ENCODE results near the gene KHDC1.
A peak's percentile ranks its signal among the peaks of the same experiment; 100 is the strongest.
"Not testable (repeated sequence)": the region's sequence is repeated elsewhere in the genome, so short reads cannot be mapped to it uniquely, and the experiment has no call there.

KHDC1 gene

DNA sequence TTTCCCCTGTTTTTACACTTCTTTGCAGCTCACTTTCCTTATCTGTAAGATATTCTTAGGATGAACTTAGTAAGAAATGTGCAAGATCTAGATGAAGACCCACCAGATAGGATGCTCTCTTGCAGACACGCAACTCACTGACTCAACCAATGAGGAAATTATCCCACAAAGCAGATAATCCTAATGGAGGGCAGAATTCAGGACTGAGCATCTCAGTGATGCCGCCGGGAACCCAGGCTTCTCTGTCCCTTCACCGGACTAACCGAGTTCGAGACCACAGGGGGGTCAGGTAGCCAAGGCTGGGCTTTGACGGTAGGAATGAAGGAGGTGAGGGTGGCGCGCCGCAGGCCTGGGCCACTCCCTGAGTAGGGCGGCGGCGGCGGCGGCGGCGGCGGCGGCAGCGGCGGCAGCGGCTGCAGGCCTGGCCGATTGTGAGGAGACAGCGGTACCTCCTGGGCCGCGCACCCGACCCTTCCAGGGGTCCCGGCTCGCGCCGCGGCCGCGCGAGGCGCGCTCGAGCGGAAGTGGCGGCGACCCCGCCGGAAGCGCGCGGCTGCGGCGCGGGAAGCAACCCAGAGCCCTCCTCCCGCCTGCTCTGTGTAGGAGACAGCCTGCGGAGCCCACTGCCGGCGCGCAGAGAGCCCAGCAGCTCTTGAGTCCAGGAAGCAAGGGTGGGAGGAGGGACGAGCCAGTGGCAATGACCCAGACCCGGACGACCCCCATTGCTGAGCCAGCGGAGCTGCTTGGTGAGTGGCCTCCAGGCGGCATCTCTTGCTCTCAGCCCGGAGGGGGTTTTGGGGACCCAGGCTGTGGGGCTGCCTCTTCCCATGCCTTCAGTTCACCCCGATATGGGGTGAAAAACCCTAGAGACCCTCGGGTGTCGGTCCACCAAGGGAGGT is at the start of gene KHDC1:
Gene KHDC1, minus strand, starts transcription at position 526 of the 899 bp plus-strand sequence. CDS start 20,679 bp downstream, outside the sequence.
- DNase-seq (ENCODE audit: low read depth in 2 of 2): peak; percentile 19 to 33

GRCh38 chr6:73310503-73310845 is 47.5 kb upstream of the KHDC1 start:
- not testable (repeated sequence) for DNase-seq (ENCODE audit: low read depth in 2 of 2)

DNA sequence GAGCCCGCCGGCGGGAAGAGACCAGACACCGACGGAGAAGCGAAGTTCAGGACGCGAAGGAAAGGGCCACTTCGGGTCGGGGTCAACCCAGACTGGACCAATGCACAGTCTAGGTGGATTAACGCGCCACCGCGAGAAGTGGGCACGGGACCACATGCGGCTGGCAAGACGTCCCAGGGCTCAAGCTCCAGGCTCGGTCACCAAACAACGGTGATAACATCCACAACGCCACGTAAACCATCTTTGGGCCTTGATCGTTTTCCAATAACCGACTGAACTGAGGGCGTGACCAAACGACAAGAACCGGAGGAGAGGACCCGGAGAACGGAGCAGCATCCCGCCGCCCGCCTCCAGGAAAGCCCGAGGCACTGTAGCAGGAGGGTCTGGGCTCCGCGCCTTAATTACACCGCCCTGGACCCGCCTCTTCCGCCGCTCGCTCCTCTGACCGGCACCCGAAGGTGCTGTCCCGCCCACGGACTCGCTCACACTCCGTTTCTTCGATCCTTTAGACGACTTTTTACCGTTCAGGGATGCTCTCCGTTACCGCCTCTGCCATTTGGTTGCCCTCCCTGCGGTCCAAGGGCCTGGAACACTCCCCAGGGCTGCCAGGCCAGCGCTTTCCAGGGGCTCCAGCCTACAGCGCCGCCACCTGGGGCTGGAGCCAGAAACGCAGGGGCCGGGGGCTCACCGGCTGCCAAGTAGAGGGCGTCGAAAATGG is 46.9 kb upstream of the KHDC1 start:
- peak in 1 of 2 donors; percentile 24 for DNase-seq (ENCODE audit: low read depth in 2 of 2)

- no peak for DNase-seq (ENCODE audit: low read depth in 2 of 2)
Measured at GRCh38 chr6:73309535-73309784, 46.5 kb upstream of the KHDC1 start.

DNA sequence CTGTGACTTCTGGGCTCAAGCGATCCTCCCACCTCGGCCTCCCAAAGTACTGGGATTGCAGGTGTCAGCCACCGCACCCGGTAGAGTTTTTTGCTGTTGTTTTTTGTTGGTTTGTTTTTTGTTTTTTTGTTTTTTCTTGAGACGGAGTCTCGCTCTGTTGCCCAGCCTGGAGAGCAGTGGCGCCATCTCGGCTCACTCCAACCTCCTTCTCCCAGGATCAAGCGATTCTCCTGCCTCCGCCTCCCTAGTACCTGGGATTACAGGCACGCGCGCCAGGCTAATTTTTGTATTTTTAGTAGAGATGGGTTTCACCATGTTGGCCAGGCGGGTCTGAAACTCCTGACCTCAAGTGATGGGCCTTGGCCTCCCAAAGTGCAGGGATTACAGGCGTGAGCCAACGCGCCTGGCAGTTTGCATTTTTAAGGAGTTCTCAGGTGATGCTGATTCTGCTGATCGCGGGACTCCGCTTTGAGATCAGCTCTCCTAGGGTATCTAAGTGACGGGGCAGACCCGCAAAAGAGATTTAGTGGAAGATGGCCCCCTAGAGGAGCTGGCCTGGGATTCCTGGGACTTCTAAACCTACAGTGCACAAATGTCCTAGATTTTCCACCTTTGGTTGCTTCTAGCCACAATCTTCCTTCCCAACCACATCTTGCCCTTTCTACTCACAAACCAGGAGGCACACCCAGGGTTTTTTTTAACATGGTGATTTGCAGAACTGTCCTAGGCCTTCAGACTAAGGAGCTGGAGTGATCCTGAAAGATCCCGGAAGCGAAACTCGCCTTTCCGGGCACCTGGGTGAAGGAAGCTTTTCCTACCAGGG is 45.9 kb upstream of the KHDC1 start:
- no peak for DNase-seq (ENCODE audit: low read depth in 2 of 2)

DNA sequence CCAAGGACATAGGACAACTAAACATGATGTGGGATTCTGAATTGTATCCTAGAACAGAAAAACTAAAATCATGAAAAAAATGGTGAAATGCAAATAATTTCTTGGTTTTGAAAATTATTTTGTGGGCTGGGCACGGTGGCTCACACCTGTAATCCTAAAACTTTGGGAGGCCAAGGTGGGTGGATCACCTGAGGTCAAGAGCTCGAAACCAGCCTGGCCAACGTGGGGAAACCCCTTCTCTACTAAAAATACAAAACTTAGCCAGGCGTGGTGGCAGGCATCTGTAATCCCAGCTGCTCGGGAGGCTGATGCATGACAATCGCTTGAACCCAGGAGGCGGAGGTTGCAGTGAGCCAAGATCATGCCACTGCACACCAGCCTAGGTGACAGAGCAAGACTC is 40.8 kb upstream of the KHDC1 start:
- DNase-seq (ENCODE audit: low read depth in 2 of 2): not testable (repeated sequence)

DNA sequence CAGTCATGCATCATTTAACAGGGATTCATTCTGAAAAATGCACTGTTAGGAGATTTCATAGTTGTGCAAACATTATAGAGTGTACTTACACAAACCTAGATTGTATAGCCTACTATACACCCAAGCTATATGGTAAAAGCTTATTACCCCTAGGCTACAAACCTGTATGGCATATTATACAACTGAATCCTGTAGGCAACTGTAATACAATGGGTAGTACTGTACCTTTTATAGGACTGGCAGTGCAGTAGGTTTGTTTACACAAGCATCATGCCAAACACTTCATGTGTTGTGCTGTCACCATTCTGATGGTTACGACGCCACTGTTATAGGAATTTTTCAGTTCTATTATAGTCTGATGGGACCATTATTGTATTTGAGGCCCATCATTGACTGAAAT is 39.3 kb upstream of the KHDC1 start:
- no peak for DNase-seq (ENCODE audit: low read depth in 2 of 2)

DNA sequence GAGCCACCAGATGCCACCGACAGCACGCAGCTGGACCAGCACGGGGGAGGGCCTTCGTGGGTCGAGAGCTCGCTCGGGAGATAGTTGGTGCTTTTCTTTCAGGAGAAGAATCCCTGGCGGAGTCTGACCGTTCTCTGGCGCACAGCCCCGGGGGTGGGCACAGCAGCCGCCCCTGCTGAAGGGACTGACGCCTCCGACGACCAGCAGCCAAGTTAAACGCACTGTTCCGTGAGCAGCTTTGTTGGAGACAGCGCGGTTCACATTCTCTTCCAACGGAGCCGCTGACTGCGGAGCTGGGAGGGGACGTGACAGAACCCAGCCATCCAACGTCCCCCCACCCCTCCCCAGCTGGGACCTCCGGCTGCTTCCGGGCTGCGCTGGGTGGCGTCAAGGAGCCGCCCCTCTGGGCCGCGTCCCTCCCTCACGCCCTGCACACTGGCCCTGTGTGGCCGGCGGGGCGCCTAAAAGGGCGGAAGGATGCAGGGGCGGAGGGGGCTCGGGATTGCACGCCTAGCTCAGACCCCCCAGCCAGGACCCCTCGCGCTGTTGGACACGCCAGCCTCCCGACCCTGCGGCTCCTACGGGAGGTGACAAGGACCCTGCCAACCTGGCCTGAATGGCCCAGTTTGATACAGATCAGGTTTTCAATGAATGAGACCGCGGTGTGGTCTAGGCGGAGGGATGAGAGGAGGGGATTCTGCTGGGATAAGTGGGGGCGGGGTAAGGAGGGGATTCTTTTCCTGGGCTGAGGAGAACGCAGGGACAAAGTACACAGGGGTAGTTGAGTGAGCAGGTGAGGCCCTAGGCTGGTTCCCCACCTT is 36.4 kb upstream of the KHDC1 start:
- no peak for DNase-seq (ENCODE audit: low read depth in 2 of 2)

DNA sequence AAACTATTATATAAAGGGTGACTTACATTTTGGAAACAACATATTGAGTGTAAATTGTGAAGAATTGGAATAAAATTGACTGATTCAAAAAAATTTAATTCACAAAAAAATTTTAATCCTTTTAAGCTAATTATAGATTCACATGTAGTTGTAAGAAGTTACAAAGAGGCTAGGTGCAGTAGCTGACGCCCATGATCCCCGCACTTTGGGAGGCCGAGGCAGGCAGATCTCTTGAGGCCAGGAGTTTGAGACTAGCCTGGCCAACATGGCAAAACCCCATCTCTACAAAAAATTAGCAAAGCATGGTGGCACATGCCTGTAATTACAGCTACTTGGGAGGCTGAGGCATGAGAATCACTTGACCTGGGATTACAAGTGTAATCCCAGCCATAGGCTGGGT is 30.3 kb upstream of the KHDC1 start:
- no peak for DNase-seq (ENCODE audit: low read depth in 2 of 2)

DNA sequence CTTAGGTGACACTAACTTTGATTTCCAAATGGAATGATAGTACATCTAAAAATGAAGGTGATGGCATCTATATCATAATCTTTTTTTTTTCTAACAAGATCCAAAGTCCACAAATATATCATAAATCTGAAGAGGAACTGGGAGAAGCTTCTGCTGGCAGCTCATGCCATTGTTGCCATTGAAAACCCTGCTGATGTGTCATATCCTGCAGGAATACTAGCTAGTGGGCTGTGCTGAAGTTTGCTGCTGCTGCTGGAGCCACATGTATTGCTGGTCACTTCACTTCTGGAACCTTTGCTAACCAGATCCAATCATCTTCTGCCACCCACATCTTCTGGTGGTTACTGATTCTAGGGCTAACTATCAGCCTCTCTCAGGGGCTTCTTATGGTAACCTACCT is 27.4 kb upstream of the KHDC1 start:
- no peak for DNase-seq (ENCODE audit: low read depth in 2 of 2)

DNA sequence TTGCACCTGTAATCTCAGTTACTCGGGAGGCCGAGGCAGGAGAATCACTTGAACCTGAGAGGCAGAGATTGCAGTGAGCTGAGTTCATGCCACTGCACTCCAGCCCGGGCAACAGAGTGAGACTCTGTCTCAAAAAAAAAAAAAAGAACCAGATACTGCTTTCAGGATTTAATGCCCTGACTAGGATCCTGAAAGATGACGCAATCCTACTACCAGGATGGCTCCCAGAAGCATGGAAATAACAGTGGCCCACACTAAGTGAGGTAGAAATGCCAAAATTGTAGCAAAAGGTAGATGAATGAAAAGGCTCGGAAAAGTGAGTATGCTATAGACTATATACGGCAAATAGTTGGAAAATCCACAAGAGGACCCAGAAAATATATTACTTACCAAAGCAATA is 23.8 kb upstream of the KHDC1 start:
- no peak for DNase-seq (ENCODE audit: low read depth in 2 of 2)

DNA sequence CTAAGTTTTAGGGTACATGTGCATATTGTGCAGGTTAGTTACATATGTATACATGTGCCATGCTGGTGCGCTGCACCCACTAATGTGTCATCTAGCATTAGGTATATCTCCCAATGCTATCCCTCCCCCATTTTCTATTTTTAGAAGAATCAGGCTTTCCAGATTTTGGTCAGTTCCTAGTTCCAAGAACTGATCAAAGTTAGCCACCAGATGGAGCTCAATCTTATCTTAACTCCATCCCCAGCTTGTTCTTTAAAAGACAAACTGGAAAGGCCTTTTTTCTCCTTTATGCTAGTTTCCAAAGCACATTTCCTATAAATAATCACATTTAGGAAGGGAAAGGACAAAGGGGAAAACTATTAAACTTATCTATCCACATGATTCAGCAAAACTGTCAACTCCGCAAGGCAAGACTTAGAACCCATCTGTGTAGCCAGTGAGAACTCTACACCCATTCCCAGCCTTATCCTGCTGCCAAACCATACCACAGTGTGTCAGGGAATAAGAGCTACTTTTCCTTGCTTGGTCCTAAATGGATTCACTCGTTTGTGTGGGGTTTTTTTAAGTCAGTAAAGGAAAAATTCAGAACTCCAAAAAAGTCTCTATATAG is 22.8 kb upstream of the KHDC1 start:
- DNase-seq (ENCODE audit: low read depth in 2 of 2): no peak

DNA sequence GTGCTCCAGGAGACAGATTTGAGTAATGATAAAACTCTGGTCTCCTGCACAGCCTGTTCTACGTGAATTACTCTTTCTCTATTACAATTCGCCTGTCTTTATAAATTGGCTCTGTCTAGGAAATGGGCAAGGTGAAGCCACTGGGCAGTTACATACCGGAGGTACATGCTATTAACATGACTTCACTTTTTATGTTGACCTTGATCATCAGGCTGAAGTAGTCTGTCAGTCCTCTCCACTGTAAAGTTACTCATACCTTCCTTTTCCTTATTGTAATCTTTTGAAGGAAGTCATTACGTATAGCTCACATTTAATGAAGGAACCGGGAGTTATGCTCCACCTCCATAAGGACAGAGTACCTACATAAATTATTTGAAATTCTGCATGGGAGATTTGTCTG is 19.9 kb upstream of the KHDC1 start:
- DNase-seq (ENCODE audit: low read depth in 2 of 2): no peak

GRCh38 chr6:73281684-73282083 is 18.7 kb upstream of the KHDC1 start:
- not testable (repeated sequence) for DNase-seq (ENCODE audit: low read depth in 2 of 2)

GRCh38 chr6:73269296-73269695 is 6.3 kb upstream of the KHDC1 start:
- not testable (repeated sequence) for DNase-seq (ENCODE audit: low read depth in 2 of 2)

- not testable (repeated sequence) for DNase-seq (ENCODE audit: low read depth in 2 of 2)
Measured at GRCh38 chr6:73268896-73269295, 5.9 kb upstream of the KHDC1 start.

DNA sequence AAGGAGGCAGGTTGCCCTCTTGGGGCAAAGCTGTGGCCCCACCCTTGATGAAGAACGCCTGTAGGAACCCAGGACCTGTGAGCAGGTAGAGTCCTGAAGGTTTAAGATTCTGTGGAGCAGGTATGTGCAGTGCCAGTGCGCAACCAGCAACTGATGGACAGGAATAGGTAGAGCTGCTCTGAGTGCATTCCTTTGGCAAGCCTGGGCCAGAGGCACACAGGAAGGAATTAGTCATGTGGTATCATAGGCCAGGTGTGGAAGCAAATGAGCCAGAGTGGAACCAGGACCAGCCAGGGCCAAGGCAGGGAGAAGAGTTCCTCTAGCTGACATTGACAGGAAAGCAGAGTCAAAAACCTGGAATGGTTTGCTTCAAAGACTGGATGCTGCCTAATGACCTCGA is 1.4 kb upstream of the KHDC1 start:
- no peak for DNase-seq (ENCODE audit: low read depth in 2 of 2)

DNA sequence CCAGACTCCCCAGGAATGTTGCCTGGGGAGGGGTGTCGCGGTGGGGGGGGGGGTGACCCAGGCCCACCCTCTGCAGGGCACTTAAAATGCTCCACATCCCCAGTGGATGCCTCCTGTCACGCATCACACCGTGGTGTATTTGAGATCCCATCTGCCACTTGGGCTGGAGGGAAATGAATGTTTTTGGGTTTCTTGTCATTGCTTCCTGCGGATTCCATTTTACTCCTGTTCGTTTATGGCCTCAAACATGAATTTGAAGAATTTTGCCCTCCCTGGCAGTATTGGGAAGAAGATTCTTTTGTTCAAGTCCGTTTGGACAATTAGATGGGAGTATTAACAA is 544 bp upstream of the KHDC1 start:
- no peak for DNase-seq (ENCODE audit: low read depth in 2 of 2)

GRCh38 chr6:73258721-73259120 is 4.3 kb downstream of the KHDC1 start:
- DNase-seq (ENCODE audit: low read depth in 2 of 2): no peak

DNA sequence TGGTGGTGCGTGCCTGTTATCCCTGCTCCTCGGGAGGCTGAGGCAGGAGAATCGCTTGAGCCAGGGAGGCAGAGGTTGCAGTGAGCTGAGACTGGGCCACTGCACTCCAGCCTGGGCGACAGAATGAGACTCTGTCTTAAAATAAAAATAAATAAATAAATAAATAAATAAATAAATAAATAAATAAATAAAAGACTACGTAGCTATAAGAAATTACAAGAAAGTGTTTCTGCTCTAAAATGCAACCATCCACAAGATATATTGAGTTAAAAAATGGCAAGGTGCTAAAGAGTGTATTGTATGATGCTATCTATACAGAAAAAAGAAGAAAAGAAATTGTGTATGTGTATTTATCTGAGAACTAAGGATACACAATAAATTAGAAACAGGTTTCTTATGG is 8.7 kb downstream of the KHDC1 start:
- DNase-seq (ENCODE audit: low read depth in 2 of 2): not testable (repeated sequence)

DNA sequence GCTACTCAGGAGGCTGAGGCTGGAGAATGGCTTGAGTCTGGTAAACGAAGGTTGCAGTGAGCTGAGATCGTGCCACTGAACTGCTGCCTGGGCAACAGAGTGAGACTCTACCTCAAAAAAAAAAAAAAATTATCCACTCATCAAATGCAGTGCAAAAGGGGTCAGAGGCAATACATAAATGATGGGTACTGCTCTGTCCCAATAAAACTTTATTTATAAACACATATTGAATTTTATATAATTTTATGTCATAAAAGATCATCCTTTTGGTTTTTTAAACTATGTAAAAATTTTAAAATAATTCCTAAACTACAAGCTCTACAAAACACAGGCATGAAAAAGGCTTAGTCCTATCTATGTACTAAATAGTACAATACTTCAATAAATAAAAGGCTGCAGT is 10.3 kb downstream of the KHDC1 start:
- no peak for DNase-seq (ENCODE audit: low read depth in 2 of 2)

All from stimulated activated CD8-positive, alpha-beta memory T cell treated with anti-CD3 and anti-CD28 coated beads, Interleukin-2, amount 100 ng/mL, for 1 hour (primary cell).